Measurements from ENCODE around the gene THRB.

DNA sequence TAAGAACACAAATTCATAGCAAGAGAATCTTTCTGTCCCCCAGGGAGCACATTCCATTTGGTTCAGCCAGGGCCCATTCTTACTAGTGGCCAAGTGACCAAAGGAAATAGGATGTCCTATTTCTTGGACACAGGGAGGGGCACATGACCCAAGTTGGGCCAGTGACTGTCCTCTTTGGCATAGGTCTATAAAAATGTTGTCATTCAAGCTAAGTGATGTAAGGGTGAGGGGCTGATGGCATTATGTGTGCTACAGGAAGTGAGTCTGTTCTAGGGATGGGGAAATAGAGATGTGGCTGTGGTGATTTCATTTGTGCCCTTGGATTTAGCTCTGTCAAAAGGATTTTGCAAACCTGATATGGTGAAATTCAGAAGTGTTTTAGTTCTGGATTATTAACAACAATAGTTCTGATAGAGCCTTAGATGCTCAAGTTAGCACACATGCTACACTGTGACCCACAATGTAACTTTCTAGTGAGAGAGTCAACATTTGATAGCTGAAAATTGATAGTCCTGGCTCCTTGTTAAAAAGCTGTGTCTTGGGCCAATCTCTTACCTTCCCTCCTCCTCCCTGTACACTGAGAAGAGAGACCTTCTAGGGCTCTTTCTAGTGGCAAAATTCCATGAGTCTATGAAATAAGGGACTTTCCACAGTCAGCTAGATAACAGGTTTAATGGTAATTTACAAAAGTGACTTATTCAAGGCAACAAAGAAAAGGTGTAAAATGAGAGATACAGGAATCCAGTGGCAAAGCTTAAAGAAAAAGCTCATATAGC, 117.2 kb downstream of the THRB start:
- TF ChIP-seq, protein P1, sequence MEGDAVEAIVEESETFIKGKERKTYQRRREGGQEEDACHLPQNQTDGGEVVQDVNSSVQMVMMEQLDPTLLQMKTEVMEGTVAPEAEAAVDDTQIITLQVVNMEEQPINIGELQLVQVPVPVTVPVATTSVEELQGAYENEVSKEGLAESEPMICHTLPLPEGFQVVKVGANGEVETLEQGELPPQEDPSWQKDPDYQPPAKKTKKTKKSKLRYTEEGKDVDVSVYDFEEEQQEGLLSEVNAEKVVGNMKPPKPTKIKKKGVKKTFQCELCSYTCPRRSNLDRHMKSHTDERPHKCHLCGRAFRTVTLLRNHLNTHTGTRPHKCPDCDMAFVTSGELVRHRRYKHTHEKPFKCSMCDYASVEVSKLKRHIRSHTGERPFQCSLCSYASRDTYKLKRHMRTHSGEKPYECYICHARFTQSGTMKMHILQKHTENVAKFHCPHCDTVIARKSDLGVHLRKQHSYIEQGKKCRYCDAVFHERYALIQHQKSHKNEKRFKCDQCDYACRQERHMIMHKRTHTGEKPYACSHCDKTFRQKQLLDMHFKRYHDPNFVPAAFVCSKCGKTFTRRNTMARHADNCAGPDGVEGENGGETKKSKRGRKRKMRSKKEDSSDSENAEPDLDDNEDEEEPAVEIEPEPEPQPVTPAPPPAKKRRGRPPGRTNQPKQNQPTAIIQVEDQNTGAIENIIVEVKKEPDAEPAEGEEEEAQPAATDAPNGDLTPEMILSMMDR (IDR thresholded peaks at IDR 0.05): no peak
- no peak for TF ChIP-seq POLR2A (IDR thresholded peaks at IDR 0.05)
